COLO668 (cell line): ENCODE results near the gene ENHO.
A peak's percentile ranks its signal among the peaks of the same experiment; 100 is the strongest.

Experiments
- DNase-seq: peaks from one replicate; lab custom pipeline; 2025; ENCODE audit not compliant: unreplicated experiment; lab: John Stamatoyannopoulos, UW

The ENHO gene

DNA sequence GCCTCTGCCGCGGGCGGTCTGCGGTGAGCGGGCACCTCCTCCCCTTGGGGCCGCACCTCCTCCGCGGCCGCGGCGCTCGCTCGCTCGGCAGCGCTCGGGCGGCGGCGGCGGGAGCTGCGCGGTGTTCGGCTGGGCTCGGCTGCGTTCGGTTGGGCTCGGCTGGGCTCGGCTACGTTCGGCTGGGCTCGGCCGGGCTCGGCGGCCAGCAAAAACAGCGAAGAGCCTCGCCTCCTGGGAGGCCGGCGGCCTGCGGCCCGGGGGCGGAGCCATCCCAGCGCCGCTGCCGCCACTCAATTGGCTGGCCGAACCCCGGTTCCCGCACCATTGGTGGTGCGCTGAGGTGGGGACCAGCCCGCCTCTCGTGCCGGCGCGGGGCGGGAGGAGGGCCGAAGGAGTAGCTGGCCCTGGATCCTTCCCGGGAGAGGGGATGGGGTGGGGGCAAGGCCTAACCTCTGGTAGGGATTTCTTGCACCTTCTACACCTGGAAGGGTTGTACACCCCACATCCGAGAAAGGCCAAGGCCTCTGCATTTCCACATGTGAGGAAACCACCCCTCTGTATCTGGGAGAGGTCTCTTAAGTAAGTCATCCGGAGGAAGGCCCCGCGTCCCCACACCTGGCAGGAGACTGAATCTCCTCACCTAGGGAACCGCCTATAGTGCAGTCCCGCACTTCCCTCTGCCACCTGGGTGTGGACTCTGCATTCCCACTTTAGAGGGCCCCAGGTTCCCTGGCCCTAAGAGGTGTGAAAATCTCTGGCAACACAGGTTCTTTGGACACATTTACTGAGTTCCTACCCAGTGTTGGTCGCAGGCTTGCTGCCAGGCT lies at the start of gene ENHO:
Gene ENHO, minus strand, starts transcription at position 20 of the 827 bp plus-strand sequence. CDS start 1,295 bp downstream, outside the sequence.
- peak; percentile 91 for DNase-seq

DNA sequence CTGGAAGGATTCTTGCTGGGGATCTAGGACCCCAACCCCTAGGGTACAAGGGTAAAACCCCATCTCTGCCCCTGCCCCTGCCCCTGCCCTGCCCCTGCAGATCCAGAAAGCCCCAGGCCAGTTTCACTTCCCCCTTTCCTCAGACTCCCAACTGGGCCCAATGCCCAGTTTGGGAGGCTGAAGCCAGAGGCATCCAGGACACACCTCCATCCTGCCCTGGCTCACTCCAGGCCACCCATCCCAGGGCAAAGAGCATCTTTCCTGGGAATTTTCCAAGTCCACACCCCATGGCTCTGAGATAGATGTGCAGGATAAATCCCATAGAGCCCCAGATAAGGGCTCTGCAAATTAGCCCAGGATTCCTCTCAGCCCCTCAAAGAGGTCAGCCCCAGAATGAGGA lies 49.3 kb upstream of the ENHO start:
- no peak for DNase-seq

DNA sequence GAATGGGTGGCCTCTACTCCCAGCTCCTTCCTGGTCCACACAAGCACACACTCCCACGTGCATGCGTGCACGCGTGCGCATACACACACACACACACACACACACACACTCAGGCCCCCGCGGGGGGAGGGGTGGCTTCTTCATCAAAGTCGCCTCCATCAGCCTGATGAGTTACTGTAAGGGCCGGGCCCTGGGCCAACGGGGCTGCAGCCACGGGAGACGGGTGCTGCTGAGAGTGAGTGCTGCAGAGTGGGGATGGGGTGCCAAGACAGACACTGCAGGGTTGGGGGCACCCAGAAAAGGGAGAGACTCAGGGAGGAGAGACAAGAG lies 48.7 kb upstream of the ENHO start:
- DNase-seq: no peak

DNA sequence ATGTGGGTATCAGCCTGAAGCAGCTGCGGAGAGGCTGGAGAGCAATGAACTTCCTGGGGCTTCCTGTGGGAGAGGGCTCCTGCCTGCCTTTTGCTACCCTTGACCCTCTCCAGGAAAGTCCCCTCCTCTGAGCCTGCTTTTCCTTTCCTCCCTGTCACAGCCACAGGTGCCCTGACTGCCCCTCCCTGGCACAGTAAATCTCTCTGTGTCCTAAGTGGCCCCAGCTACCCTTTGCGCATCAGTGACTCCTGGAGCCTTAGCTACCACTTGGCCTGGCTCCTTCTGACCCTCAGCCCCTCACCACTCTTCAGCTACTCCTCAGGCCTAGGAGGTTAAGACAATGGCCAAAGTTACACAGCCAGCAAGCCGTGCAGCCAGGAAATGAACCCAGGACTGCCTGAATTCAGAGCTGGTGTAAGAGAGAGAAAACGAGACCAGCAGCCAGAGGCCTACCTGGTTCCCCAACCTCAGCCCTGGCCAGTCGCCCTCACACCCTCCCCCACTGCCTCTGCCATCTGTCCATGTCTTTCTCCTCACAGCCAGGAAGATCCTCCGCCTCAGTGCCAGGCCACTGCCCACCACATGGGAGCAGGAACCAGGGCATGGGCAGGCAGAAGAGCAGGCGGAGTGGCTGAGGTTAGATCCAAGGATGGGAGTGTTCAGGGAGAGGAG lies 48.2 kb upstream of the ENHO start:
- no peak for DNase-seq

DNA sequence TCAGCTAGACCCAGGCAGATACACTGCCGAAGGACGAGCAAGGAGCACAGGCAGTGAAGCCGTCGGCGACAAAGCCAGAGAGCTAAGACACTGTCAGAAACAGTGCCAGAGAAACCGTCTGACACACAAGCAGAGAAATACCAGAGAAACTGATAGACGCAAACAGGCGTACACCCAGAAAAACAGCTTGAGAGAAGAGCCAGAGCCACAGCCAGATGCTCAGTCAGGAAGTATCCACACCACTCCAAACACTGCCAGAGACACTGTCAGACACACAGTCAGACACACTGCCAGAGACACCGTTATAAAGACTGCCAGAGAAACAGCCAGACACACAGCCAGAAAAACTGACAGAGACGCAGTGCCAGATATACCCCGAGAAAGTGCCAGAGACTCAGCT lies 47.6 kb upstream of the ENHO start:
- no peak for DNase-seq

DNA sequence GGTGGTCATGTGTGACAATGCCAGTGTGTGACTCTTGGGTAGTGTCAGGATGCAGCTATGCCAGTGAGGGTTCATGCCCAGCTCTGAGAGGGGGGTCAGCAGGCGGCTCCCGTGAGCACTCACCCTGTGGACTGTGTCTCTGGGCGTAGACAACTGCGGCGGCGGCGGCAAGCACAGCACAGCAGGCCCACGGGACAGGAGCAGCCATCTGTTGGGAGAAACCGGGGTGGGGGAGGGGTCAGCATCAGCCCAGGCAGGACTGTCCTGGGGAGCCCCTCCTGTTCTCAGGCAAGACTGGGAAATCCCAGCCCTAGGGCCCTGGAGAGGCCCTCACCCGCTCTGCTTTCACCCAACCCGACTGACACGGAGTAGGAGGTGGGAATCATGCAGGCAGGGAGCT lies 46.0 kb upstream of the ENHO start:
- DNase-seq: no peak

DNA sequence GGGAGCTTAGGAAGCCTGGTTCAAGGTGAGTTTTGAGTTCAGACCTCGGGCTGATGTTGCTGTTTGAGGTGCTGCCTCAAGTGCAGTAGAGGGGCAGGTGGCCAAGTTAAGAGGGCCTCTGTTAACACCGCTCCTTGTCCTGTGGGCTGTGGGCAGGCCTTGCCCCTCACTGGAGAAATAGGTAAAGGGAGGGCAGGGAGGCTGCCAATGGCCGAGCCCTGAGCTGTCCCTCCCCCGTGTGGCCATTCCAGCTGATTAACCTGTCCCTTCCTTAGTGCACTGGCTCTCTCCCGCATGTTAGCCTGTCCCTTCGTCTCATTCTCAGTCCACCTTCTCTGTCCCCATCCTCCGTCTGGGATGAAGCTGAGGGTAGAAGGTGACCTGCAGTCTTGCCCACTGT lies 45.3 kb upstream of the ENHO start:
- no peak for DNase-seq

DNA sequence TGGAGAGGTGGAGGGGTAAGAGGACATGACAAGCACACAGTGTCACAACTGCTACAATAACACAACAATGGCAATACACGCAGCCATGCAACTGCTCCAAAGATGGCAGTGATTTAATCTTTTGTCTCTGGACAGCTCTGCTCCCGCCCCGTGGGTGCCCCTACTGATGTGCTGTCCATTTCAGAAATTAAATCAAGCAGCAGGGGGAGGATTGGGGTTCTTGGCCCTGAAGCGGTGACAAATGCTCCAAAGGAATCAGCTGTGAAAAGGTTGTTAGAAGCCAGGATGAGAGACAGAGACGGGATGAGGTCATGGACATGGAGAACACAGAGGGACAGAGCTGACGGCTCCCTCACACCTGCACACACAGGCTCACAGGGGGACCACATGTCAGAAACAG lies 44.2 kb upstream of the ENHO start:
- DNase-seq: no peak

DNA sequence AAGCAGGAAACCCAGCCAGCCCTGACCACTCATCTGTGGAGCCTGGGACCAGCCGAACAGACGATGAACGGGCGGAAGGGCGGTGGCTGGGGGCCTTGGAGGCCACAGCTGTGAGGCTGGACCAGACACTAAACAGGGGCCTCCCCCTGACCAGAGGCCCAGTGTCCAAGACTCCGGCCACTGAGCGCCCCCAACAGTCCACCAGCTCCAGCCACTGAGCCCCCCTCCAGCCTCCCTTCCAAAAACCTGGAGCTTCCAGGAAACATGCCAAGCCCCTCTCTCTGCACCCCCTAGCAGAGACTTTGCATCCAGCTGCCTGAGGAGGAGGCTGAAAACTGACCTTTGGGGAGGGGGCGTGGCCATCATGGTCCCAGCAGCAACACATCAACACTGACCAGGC lies 43.5 kb upstream of the ENHO start:
- no peak for DNase-seq

DNA sequence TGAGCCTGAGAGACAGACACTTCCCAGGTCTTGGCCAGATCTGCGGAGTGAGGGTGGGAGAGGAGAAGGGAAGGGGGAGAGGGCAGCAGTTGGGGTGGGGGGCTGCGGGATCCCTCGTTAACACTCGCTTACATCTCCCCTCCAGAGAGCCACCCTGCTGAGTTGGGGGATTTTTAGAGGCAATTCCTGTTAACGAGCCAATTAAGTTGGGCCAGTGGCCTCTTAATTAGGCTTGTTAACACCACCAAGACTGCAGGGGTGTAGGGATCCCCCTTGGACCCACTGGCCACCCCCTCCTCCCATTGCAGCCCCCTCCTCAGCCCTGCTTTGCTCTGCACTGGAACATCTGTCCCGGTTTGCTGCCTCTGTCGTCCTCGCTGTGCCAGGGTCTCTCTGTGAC lies 43.1 kb upstream of the ENHO start:
- DNase-seq: no peak

DNA sequence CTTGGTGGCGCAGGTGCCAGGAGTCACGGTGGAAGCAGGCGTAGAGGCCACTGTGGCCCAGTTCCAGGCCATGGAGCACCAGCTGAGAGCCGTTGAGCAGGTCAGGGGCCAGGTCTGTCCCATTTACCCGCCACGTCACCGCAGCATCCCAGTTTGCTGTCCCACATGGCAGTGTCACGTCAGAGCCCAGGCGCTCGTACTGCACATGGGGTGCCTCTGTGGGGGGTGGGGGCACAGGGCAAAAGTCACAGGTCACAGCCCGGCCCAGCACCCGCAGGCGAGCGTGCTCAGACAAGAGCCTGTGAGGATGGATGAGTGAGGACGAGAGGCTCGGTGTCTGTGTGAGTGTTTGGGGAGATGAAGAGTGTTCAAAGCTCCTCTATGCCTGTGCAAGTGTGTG lies 41.8 kb upstream of the ENHO start:
- no peak for DNase-seq

DNA sequence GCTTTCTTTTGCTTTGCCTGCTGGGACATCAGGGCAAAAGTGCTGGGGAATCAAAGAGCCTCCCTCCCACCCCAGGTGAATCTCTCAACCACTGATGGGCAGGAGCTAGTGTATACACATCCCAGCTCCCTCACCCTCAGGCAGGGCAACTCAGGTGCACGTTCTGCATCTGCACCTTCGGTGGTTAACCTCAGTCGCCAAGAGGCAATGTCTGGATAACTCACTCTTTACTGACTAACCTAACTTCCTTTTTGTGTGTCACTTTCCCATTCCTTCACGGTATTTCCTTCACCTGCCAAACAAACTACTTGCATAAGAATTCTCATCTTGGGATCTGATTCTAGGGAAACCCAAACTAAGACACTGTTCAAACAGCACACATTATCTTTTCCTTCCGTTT lies 40.5 kb upstream of the ENHO start:
- DNase-seq: no peak

DNA sequence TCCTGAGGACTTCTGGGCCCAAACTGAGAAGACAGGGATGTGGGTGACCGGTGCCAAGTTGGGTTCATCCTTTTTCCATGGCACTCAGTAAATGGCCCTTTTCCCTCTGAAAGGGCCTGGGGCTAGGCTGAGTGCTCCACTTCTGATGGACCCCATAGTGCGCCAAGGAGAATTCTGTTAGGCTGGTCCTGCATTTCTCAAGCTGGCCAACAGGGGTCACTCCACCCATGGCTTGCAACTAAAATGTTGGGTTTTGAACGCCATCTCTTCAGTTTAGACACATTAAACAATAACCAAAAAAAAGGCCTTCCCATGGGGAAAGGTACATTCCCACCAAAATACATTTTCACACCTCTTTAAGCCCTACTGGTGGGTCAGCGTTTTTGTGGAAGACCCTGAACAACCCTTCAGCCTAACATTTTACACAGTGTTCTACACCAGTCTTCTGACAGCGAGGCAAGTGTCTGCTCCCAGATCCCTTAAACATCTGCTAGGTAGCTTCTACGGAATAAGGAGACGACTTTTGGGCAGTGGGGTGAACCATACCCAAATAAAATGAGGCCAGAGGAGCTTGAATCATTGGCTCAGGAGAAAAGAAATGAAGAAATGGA lies 39.5 kb upstream of the ENHO start:
- DNase-seq: no peak

DNA sequence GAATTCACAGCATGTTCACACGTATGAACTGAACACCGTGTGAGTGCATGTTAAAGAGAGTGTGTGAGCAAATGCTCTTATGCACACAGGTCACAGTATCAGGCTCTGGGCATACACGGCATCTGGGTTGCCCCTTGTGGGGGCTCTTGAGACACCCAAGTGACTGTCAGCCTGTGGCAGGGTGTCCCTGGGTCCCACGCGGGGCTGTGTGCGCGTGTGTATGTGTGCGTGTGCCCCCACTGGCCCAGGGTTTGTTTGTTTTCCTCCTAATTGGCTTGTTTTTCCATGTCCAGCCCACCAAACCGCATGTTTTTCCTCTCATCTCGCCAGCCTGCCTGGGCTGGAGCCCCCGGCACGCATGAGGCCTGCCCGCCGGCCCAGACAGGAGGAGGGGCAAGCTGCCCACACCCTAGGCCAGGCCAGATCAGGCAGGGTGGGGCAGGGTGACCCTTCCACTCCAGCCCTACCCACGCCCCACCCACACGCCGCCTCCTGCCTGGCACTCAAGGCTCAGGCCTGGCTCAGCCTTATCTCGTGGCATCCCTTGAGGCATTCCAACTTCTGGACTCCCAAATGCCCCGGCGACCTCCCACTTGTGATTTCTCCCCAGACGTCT lies 37.9 kb upstream of the ENHO start:
- DNase-seq: no peak

DNA sequence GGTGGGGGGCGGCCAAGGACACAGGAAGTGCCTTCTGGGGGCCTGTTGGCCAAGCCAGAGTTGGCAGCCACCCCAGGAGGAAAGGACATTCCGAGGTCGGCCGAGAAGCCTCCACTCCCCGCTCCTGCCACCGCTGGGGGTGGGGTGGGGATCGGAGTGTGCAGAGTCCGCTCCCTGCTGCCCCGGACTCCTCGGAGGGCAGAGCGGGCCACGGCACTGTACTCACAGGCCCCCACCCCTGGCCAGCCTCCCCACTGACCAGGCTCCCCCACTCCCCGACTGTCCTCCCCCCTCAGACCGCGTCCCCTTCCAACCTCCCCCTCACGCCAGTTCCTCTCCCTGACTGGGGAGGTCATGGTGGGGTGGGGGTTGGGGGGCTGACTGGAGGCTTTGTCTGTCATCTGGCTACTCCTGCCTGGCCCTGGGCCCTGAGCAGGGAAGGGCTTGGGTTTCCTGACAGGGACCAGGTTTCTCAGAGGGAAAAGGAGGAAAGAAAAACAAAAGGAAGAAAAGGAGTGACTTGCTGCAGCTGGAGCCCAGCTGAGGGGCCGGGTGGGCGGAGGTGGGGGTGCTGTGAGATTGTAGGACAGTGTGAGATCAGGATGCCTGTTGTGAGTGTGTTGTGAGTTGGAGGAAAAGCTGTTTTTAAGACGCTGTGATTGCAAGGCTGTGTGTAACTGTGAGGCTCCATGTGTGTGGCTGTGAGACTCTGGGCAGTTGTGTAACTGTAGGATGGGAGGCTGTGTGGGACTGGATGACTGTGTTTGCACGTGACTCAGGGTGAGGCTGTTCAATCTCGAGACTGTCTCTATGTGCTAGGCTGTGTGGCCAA lies 37.0 kb upstream of the ENHO start:
- no peak for DNase-seq

DNA sequence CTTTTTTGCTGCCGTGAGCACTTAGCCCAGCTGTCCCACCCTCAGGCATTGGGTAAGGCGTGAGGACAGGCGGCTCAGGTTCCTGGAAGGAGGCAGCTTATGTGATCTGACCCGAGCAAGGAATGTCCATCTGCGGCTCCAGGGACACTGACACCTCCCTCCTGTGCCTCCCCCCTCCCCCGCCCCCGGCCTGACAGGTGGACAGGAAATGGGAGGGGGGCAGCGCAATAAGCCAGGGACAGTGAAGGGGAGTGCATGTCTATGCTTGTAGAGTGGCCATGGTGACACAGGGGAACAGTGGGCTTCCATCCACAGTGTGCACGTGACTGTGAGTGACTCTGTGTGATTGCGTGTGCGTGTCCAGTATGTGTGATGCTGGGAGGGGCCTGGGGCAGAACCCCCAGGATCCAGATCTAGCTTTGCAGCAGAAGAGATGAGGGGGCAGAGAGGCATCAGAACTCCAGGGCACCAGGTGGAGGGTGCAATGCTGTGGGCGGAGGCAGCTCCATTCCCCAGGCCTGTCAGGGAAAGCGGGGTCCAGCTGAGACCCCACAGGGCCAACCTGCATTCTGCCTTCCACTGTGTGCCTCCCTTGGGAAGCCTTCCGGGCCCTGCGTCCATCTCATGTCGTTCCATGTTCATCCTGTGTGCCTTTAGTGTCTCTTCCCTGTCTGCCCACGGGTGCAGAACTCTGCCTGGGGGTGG lies 36.3 kb upstream of the ENHO start:
- peak; percentile 20 for DNase-seq

DNA sequence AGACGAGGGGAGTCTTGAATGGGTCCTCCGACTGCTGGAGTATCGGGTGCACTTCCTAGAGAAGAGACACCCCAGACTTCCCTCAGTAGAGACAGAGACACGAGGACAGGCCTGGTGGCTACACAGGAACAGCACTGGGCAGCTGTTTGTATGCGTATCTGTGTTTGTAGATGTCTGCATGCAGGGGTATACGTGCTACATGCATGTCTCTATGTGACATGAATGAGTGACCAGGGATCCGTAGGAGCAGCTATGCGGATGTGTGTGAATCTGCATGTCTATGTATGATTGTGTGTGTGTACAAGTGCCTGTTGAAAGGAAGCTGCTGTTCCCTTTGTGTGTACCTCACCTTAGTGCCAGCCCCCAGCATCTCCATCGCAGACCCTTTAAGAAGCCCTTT lies 35.6 kb upstream of the ENHO start:
- DNase-seq: no peak

DNA sequence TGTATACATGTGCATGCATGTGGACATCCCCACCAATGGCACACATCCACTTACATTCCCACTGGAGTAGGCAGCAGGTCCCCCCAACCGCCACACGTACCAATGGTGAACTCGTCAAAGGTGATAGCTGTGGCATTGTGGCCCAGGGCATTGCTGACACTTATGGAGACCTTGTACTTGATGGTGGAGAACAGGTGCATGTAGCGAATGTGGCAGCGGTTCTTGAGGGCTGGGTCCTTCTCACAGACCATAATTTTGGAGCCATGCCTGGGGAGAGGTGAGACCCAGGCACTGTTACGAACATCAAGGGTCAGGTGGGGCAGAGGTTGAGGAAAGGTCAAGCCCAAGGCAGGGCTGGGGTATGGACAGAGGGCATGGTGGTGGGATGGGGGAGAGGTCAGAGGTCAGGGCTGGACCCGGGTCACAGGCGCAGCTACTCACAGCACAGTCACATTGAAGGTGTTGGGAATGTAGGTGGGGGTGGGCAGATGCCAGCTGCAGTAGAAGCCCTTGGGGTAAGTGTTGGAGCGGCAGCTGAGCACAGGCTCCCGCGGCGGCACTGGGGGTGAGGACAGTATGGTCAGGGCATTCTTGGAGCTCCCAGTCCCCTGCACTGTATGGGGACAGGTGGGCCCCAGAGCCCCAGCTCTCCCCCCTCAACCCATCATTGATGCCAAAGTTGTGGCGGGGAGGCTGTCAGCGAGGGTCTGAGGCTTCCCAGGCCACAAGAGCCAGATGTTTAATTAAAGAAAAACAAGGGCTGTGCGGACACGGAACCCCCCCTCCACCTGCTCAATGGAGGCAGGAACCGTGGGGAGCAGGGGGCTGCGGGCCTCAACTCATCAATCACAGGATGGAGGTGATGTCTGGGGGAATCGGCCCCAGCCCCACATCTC lies 34.9 kb upstream of the ENHO start:
- DNase-seq: no peak

DNA sequence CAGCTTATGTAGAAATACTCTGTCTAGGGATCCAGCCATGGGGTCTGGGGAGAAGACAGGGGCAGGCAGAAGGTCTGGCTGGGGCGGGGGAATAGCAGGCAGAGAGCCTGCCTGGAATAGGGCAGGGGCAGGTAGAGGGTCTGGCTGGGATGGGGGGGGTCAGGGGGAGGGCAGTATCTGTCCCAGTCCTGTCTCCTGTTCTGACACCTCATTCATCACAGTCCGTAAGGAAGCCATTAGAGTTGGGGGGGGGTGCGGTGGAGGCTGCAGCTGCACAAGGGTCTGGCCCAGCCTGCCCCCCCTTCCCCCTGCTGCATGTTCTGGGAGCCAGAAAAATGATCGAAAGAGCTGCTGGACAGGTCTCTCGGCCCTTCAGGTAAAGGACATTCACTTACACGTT lies 34.2 kb upstream of the ENHO start:
- DNase-seq: no peak
